ENCODE results near the gene RAB30.

RAB30 gene

GRCh38 chr11:82942376-82942775, 129.3 kb downstream of the RAB30 start:
- Mint-ChIP-seq H3K4me1 (peaks cover 28% of the 10 kb centered on the region), H3K36me3 (peaks cover 5% of the 10 kb centered on the region), H3K4me3 (no peak overlapping the region), H3K27ac (no peak overlapping the region), H3K27me3 (no peaks in the 10 kb centered on the region), H3K9me3 (no peaks in the 10 kb centered on the region)

DNA sequence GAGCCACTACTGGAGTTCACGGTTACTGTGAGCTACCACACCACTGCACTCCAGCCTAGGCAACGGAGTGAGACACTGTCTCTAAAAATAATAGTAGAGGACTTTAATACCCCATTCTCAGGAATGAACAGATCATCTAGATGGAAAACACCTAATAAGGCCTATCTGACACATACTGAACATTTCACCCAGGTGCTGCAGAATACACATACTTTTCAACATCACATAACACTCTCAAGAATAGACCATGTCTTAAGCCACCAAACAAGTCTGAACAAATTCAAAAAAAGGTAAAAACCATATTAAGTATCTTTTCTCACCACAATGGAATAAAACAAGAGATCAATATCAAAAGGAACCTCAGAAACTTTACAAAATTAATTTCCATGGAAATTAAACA, 132.2 kb downstream of the RAB30 start:
- peaks cover 25% of the 10 kb centered on the region for H3K4me1 Mint-ChIP-seq
- no peak overlapping the region for H3K4me3 Mint-ChIP-seq
- H3K27ac Mint-ChIP-seq: peak overlapping the region; percentile 71
- H3K36me3 Mint-ChIP-seq: peaks cover 3% of the 10 kb centered on the region
- H3K27me3 Mint-ChIP-seq: no peaks in the 10 kb centered on the region
- no peaks in the 10 kb centered on the region for H3K9me3 Mint-ChIP-seq

DNA sequence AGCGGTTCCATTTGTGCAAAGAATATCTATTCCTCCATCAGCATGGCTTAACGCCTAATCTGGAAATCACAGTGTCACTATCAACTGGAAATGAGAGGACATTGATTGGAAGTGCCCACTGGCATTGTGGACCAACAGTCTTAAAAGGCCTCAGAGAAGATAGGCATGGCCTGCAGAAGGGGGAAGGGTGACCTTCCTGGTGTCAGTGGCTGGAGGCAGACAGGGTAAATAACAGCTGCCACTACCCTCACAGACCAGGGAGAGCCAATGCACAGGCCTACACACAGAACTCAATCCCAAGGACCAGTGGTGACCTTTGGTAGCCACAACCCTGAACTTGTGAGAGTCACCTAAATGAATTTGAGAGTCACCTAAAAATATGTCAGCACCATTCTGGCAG, 134.1 kb downstream of the RAB30 start:
- Mint-ChIP-seq H3K4me3 (no peak overlapping the region), H3K27ac (no peak overlapping the region), H3K4me1 (peaks cover 38% of the 10 kb centered on the region), H3K9me3 (no peaks in the 10 kb centered on the region), H3K36me3 (peaks cover 7% of the 10 kb centered on the region), H3K27me3 (no peaks in the 10 kb centered on the region)

GRCh38 chr11:82936261-82936660, 135.4 kb downstream of the RAB30 start:
- no peak overlapping the region for H3K4me3 Mint-ChIP-seq
- H3K4me1 Mint-ChIP-seq: peaks cover 38% of the 10 kb centered on the region
- H3K9me3 Mint-ChIP-seq: no peaks in the 10 kb centered on the region

DNA sequence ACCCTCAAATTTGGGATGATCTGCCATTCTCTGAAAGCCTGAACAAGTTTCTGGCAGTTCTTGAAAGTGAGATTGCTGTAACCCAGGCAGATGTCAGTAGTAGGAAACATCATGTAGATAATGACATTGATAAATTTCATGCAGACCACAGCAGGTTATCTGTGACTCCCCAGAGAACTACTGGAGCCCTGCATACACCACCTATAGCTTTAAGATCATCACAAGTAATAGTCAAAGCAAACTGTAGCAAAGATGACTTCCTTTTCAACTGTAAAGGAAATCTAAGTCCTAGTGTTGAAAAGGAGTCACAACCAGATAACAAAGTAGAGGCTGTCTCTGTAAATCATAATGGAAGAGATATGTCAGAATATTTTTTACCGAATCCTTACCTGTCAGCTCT, 139.1 kb downstream of the RAB30 start:
- Mint-ChIP-seq H3K36me3 (peaks cover 4% of the 10 kb centered on the region), H3K27ac (no peak overlapping the region), H3K4me3 (no peak overlapping the region), H3K4me1 (peaks cover 38% of the 10 kb centered on the region), H3K27me3 (no peaks in the 10 kb centered on the region), H3K9me3 (no peaks in the 10 kb centered on the region)

More at GRCh38 chr11:82936261-82936660, 135.4 kb downstream of the RAB30 start:
- no peak overlapping the region for H3K27ac Mint-ChIP-seq
- no peaks in the 10 kb centered on the region for H3K27me3 Mint-ChIP-seq
- peaks cover 7% of the 10 kb centered on the region for H3K36me3 Mint-ChIP-seq

GRCh38 chr11:82930734-82931133, 141.0 kb downstream of the RAB30 start:
- no peak overlapping the region for H3K27ac Mint-ChIP-seq
- peaks cover 4% of the 10 kb centered on the region for H3K36me3 Mint-ChIP-seq
- no peaks in the 10 kb centered on the region for H3K27me3 Mint-ChIP-seq
- H3K4me1 Mint-ChIP-seq: peaks cover 39% of the 10 kb centered on the region
- H3K4me3 Mint-ChIP-seq: no peak overlapping the region
- no peaks in the 10 kb centered on the region for H3K9me3 Mint-ChIP-seq

GRCh38 chr11:82930229-82930628, 141.5 kb downstream of the RAB30 start:
- peaks cover 39% of the 10 kb centered on the region for H3K4me1 Mint-ChIP-seq
- H3K27ac Mint-ChIP-seq: no peak overlapping the region
- H3K27me3 Mint-ChIP-seq: no peaks in the 10 kb centered on the region
- peaks cover 4% of the 10 kb centered on the region for H3K36me3 Mint-ChIP-seq
- no peaks in the 10 kb centered on the region for H3K9me3 Mint-ChIP-seq
- no peak overlapping the region for H3K4me3 Mint-ChIP-seq

DNA sequence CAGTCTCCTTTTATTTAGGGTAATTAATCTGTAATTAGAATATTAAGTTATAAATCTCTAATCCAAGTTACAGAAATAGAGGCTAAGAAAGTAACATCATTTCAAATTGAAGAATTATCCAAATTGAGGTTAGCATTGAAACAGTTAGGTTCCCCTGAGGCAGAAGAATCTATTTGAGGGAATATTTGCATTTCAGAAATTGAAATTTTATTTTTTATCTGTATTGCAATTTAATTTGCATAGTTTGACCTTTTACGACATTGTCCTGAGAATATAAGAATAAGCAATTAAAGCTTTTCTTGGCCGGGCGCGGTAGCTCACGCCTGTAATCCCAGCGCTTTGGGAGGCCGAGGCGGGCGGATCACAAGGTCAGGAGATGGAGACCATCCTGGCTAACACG, 142.6 kb downstream of the RAB30 start:
- H3K36me3 Mint-ChIP-seq: peaks cover 4% of the 10 kb centered on the region
- no peak overlapping the region for H3K4me3 Mint-ChIP-seq
- H3K27ac Mint-ChIP-seq: no peak overlapping the region
- H3K27me3 Mint-ChIP-seq: no peaks in the 10 kb centered on the region
- no peaks in the 10 kb centered on the region for H3K9me3 Mint-ChIP-seq
- H3K4me1 Mint-ChIP-seq: peaks cover 39% of the 10 kb centered on the region

- Mint-ChIP-seq H3K27me3 (no peaks in the 10 kb centered on the region), H3K27ac (no peak overlapping the region), H3K36me3 (peaks cover 2% of the 10 kb centered on the region), H3K9me3 (no peaks in the 10 kb centered on the region), H3K4me1 (peaks cover 36% of the 10 kb centered on the region), H3K4me3 (no peak overlapping the region)
These were observed 144.3 kb downstream of the RAB30 start for GRCh38 chr11:82927264-82927880.

- Mint-ChIP-seq H3K9me3 (no peaks in the 10 kb centered on the region), H3K4me3 (no peak overlapping the region), H3K36me3 (peaks cover 7% of the 10 kb centered on the region), H3K4me1 (peaks cover 48% of the 10 kb centered on the region), H3K27ac (no peak overlapping the region), H3K27me3 (no peaks in the 10 kb centered on the region)
These were observed 147.0 kb downstream of the RAB30 start for GRCh38 chr11:82924522-82925224.
